ENCODE measurements around the gene SPATA12.

SPATA12 gene, protein sequence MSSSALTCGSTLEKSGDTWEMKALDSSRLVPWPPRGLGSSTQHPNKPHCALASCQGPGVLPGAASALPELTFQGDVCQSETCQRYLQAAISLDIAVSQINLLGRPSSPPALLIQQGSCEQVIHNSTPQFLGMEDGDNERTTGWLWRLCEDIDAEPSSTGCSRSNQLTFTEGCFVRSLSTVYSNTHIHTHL

DNA sequence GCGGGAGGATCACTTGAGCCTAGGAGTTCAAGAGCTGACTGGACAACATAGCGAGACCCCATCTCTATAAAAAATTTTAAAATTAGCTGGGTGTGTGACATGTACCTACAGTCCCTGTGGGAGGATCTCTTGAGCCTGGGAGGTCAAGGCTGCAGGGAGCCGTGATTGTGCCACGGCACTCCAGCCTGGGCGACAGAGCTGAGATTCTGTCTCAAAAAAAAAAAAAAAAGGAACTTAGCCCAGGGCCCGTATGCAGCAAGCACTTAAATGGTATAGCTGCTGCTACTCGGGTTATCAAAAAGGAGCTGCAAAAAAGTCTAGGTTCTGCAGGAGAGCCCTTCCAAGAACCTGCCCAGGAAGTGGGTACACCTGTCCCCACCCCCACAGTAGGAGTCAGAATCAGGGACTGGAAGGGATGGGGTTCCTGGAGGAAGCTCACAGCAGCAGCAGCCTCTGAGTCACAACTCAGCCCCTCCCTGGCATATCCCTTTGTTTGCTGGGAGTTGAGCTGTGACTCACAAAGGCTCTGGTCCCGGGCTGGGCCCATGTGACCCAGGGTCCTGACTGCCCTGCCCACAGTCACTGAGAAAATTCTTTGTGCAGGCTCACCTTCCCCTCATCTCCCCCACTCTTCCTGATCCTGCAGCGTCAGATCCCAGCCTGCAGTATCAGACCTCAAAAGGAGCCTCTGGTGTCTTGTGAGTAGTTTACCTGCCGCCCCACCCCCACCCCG is at the start of gene SPATA12:
TSS of gene SPATA12 (plus strand) at position 576 of the 733 bp plus-strand sequence. CDS start 13,031 bp downstream, outside the sequence.
- no peak for DNase-seq

DNA sequence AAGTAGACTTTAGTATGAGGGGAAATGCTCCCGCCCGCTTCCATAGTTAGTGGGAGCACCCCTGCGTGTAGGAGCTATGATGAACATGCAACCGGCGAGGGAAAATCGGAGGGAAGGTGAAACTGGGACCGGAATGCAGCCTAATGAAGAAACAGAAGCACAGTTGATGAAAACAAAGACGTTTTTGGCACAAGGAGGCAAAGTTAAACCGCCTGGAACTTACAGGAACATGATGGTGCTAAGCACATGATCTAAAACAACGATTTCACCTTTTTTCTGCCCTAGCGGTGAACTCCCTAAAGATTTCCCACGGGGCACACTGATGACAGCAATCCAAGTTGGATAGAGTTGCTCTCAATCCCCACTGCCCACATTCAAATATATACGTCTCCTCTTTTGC is 49.4 kb upstream of the SPATA12 start:
- no peak for DNase-seq

DNA sequence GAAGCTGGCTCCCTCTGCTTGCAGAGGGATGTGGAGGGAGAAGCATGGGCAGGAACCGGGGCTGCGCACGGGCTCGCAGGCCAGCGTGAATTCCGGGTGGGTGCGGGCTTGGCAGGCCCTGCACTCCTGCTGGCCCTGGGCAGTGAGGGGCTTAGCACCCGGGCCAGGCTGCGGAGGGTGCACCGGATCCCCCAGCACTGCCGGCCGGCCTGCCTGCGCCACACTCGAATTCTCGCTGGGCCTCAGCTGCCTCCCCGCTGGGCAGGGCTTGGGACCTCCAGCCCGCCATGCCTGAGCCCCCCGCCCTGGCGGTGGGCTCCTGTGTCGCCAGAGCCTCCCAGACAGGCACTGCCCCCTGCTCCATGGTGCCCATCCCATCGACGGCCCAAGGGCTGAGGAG is 47.6 kb upstream of the SPATA12 start:
- no peak for DNase-seq

DNA sequence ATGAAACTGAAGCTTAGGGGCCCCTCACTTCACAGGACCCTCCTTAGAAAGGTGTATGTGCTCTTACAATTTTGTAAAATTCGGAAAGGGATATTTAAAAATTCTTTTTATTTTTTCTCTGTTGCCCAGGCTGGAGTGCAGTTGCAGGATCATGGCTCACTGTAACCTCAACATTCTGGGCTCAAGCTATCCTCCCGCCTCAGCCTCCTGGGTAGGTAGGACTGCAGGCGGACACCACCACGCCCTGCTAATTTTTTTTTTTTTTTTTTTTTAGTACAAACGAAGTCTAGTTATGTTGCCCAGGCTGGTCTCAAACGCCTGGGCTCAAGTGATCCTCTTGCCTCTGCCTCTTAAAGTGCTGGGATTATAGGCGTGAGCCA is 45.1 kb upstream of the SPATA12 start:
- no peak for DNase-seq

DNA sequence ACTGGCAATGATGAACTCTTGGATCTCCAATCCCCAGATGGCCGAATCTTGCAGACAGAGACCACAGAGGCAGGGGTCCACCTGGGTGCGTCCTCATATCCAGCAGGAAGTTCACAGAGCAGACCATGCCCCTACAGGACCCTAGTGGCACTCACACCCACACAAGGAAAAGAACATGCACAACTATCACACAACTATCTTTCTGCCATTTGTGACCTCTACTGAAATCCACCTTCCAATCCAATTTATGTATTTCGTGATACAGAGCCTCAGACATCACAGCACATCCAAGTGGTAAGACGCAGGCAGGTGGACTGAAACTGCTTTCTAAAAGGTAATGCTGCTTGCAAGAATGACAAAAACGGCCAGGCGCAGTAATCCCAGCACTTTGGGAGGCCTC is 44.6 kb upstream of the SPATA12 start:
- DNase-seq, result no peak

DNA sequence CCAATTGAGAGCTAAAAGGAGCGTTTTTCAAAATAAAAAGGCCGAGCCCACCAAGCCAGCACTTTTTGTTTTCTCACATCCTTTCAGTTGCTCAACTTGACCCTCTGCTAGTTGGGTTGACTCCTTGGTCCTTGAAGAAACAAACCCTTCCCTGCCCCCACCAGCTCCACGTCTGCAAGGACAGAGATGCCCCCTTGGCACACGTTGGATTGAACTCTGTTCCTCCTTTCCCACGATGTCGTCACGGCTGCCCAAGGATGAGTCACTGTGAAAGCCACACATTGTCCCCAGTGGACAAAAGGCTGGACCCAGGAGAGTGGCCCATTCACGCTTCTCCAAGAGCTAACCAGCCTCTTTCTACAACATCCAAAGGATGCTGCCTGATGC is 43.0 kb upstream of the SPATA12 start:
- no peak for DNase-seq

DNA sequence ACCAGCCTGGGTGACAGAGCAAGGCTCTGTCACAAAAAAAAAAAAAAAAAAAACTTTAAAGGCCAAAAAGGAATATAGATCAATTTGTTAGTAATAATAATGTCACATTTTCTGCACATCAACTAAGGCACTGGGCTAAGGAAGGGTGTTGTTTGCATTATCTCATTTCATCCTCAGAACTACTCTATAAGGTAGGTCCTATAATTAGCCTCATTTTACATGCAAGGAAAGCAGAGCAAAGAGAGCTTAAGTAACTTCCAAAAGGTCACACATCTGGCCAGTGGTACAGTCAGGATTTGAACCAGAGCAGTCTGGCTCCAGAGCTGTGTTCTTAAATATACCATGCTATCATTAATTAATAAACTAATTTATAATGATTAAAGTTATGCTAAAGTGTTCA is 42.2 kb upstream of the SPATA12 start:
- no peak for DNase-seq

DNA sequence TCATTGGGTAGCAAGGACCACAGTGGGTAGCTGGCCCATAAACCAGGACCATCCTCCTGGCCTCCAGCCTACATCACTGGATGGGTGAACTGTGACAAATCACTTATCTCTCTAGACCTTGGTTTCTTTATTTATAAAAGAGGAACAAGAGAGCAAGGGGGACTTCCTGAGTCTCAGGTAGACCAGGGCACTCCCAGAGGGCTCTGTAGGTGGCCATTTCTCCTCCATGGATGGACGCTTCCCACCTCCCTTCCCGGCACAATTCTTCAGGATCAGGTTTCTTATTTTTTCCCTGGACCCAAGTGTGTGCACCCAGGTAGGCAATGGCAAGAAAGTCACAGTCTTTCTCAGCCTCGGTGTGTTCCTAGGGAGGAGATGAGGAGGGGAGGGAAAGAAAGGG is 41.4 kb upstream of the SPATA12 start:
- DNase-seq, result no peak

DNA sequence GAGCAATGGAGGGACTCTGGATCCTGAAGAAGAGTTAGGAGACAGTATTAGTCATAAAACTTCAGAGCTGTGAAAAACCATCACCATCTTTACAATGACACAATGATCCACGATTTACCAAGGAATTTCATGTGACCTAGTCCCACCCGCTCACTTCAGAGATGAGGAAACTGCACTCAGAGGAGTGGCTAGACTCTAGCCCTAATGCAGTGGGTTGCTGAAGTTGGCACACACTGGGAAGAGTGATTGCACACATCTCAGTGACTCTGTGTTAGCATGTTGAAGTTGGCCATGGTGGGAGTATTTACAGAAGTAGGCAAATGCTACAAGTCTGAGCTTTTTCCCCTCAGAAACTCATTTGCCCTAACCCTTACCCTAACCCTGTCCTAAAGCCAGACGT is 35.2 kb upstream of the SPATA12 start:
- no peak for DNase-seq

DNA sequence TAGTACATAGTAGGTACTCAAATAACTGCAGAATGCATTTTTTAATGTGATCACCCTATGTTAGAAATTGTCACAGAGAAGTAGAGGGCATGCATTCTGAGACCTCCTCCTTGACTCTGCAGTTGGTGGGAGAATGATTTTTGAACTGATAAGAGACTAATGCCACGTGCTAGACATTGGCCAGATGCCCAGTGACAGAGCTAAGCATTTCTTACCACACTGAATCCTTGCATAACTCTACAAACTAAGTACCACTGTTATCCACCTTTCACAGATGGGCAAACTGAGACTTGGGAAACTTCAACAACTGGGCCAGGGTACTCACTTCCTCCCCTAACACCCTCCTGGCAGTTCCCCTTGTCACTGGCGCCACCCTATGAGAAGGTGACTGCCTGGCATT is 33.5 kb upstream of the SPATA12 start:
- DNase-seq, result peak; percentile 15

DNA sequence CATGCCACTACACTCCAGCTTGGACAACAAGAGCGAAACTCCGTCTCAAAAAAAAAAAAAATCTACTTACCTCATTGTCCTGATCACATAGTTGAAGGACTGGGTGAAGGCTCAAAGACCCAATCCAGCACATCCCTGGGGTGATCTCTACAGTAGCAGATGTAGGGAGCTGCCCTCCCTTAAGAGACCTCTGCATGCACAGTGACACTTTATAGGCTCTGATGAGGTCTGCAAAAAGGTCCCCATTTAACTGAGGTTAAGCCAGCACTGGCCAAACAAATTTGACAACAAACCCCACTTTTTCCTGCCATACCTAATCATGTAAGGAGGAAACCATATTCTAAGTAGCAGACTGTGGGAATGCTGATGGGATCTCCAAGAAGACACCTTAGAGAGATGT is 31.1 kb upstream of the SPATA12 start:
- no peak for DNase-seq

DNA sequence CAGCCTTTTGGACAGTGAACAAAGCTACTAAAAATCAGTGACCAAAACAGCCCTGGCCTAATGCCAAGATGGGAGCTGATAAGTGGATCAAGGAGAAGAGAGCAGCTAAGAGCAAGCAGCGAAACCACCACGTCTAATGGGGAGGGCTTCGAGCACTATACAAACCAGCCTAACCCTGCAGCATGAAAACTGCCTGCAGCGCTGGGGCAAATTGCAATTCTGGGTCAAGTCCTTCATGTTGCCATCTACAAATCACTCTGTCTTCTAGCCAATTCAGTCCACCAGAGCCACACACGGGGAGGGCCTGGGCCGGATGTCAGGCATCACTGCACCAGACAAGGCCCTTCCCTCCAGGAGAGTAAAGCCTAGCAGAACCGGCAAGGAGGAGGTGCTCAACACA is 30.5 kb upstream of the SPATA12 start:
- no peak for DNase-seq

DNA sequence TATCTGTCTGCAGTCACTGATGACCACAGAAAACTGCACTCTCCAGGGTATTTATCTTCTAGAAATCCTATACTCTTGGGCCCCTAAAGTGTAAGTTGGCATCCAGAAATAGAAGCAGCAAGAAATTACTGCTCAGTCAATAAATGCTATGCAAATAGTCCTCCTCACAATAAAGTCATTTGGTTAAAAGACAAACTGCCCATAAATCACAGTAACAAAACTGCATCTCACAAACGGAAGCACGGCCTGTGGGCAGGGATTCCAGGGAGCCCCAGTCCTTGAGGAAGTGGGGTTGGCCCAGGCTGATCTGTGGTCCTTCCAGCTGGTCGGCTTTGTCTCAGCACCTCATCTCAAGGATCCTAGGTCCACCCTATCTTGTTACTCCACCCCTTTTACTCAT is 29.7 kb upstream of the SPATA12 start:
- DNase-seq, result no peak

DNA sequence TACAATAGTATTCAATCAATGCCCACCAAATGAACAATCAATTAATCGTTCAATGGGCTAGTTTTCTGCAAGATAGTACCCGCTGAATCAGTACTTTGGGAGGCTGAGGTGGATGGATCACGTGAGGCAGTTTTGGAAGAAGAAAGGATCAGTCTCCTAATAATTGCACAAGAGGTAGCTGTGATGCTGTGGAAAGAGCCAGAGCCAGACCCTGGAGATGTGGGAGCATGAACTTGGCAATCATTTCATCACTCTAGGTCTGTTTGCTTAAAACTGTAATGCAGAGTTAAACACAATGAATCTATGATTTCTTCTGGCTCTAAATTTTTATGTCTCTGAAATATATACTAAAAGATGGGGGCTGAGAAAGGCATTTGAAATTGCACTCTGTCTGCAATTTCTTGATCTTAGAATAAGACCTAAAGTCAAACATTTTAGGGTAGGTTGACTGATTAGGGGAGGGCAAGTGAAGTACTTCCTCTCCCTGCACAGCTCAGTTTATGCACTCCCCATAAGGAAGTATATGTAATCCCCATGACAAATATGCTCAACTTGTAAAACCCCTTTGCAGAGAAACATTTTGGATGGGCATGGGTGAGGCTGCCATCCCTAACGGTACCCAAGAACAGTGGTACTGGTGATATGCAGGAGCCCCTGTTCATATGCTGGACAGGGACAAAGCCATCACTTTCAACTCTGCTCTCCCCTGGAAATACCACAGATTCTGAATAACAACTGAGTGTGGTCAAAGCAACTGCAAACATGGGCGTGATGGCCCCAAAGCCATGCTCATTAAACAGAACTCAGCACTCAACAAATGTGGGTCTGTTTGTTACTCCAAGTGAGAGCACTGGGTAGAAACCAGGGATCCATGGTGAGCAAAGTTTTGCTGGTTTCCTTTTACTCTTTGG is 28.6 kb upstream of the SPATA12 start:
- DNase-seq, result no peak

DNA sequence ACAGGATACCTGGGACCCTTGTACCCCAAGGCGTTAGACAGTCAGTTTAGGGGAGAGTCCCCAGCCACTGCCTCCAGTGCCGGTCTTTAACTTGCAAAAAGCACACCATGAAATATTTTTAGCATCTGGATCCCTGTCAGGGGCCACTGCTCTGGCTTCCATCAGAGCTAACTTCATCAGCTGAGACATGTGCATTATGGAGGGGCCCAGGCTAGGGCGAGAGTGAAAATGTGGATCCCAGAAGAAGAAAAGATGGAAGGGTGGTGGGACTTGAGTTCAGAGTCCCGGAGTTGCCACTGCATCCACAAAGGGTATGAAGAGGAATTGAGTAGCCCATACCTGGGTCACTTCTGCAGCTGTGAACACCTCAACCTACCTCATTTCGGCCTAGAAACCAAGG is 23.5 kb upstream of the SPATA12 start:
- no peak for DNase-seq

DNA sequence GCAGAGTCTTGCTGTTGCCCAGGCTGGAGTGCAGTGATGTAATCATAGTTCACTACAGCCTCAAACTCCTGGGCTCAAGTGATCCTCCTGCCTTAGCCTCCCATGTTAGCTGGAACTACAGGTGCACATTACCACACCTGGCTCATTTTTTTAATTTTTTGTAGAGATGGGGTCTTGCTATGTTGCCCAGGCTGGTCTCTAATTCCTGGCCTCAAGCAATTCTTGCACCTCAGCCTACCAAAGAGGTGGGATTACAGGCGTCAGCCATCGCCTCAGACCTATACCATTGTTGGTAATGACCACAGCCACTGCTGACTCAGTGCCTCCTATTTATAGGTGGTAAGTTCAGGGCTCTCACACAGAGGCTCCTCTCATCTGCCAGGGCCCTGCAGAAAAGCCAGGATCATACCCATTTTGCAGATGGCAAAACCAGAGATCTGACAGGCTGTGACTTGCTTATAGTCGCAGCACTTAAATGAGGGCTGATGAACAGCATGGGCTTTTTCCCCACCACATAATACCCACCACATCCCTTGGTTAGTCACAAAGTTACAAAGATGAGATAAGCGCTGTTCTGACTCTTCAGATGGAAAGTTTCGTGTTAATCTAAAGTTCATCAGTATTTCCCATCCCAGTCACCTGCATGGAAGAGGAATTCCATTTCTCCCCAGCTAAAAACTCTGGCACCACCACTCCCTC is 21.8 kb upstream of the SPATA12 start:
- no peak for DNase-seq

DNA sequence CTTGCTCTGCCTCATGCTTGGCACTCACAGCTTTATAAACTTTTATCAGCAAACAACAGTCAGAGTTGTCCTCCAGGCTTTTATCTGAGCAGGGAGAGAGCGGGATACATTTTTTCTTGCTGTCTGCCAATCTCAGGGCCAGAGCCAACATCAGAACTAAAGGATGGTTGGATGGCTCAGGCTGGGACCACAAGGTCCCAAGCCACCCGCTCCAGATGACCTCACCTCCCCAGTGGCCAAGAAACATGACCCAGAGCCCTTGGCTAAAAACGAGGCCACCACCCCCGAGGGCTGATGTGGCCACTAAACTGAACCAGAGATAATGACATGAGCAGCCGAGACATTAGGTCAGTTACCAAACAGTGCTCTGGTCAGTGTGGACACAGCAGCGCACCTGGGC is 18.8 kb upstream of the SPATA12 start:
- DNase-seq, result no peak

DNA sequence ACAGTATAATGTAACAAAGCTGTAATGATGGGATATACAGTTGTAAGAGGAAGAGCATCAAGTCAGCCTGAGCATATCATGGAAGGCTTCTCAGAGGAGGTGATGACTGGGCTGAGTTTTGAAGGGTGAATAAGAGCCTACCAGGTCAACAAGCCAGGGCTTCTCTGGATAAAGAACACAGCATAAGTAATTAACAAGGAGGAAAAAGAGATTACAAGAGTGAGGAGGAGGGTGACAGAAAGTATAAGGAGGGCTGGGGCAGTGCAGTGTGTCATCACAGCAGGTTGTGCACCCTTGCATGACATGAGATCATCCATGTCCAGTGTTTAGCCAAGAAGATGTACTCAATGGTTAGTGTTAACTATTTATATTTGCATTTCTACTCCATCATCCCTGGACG is 16.9 kb upstream of the SPATA12 start:
- DNase-seq, result no peak

DNA sequence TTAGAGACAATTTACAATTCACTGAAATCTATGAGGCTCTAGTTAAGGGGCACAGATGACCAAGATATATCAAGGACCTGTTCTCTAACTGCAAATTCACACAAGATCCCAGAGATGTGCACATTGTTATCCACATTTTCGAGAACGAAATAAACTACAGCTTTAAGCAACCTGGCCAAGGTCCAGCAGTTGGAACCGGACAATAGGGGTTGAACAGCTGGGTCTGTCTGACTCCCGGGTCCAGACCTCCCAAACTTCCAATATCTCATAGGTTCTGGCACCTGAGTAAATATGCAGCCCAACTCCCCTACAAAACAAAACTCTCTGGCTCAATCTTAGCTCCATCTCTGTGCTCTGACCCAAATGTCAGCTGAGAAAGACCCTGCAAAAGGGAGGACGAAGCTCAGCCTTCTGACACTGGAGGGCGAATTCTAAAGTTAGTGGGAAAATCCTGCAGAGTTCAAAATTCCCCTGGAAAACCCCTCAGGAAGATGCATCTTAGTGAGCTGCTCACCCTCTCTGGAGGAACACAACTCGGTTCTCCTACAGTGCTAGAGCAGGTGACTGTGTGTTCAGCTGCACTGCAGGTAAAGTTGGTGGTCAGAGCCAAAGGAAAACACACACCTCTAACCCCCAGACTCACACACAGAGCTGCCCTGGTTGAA is 14.2 kb upstream of the SPATA12 start:
- no peak for DNase-seq

DNA sequence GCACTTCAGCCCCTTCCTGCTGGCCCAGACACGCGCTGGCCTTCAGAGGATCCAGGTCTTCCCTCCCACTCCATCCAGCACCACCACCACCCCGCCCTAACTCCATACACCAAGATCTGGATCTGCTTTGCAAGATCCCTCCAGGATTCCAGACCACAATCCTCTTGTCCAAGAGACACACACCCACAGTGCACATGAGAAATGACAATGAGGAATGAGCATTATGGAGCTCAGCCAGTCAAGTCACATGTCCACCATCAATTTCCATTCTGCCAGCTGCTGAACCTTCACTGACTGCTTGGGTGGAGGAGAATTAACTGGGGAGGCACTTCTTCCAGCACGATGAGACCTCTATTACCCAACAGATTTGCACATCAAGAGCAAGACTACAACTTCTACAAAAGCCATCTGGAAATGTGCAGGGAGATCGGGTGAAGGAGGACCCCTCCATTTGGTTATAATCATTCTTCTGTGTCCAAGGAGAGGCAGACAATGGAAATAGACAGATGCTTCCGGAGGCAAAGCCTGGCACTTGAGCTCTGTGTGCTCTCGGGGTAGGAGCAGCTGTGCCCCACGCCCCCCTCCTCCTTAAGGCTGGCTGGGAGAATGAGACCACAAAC is 12.3 kb upstream of the SPATA12 start:
- DNase-seq, result no peak

DNA sequence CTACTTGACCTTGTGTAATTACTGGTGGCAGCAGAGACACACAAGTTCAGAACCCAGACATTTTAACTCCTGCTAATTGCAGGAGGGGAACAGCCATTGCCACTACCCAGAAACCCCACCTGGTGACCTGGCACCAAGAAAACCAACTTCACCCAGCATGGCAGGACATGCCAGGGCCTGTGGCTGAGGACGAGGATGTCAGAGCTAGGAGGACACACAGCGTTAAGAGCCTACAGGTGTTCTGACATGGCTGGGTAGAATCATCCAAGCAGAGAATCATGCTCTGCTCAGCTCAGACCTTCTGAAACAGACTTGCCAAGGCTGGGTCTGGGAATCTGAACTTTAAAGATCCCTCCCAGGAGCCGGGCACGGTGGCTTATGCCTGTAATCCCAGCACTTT is 11.7 kb upstream of the SPATA12 start:
- DNase-seq, result no peak

DNA sequence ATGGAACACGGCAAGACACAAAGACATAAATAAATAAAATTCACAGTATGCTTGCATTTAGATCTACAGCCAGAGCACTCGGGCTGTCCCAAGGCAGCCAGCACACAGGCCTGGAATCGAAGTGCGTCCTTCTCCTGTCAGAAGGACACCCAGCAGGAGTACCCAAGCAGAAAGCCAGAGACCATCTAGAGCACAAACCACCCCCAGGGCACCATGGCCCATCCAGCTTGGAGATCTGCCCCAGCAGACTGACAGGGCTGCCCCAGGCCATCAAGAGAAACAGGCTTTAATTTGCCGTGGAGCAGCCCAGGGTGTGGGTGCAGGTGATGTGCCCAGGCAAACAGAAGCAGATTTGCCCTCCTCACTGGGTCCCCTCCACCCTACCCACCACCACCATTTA is 7.8 kb upstream of the SPATA12 start:
- no peak for DNase-seq
